Vagina (tissue), 2 donors: ENCODE results near the gene NFIB.

Experiments used
- CTCF ChIP-seq, 3 experiments: fragments of 450-650 bp in 2 of 3; fragments of 200-600 bp in 1 of 3; sonication (generic) in 1 of 3; IDR thresholded peaks; one replicate each; pipeline ENCODE4 v1.5.1; 2017 to 2019; ENCODE audit warnings: antibody characterized with exemption in 3 of 3, mild to moderate bottlenecking in 2 of 3, moderate library complexity in 2 of 3
- POLR2A ChIP-seq, 2 donors: fragments of 450-650 bp; IDR thresholded peaks; one replicate each; pipeline ENCODE4 v1.6.1; 2017; ENCODE audit warnings: antibody characterized with exemption in 2 of 2, mild to moderate bottlenecking in 2 of 2, moderate library complexity in 2 of 2

GRCh38 chr9:14098486-14099180 lies 215.3 kb downstream of the NFIB start:
- TF ChIP-seq POLR2A (IDR thresholded peaks at IDR 0.05) (no peak), CTCF (IDR thresholded peaks at IDR 0.05) (no peak)
